RPMI7951 (cell line): ENCODE data around the gene SLC8A2. TPM values are rescaled to one million over a fixed set of nuclear protein-coding genes. Genes with fewer than 3 reads are reported as not detected.

ENCODE experiments used
- DNase-seq: peaks from one replicate; pipeline ENCODE4 v3.0.0-alpha.2; 2012; ENCODE audit warnings: low read depth
- total RNA-seq: library from RNA; depleted of rRNA; stranded (reverse); fragments of >200 nt; shearing (Covaris generic); gene quantifications from 2 replicates; pipeline ENCODE4 v1.2.3, GENCODE V29; 2014

The SLC8A2 gene
- total RNA-seq, 1 experiment from 2014 or later = 2.3 TPM

DNA sequence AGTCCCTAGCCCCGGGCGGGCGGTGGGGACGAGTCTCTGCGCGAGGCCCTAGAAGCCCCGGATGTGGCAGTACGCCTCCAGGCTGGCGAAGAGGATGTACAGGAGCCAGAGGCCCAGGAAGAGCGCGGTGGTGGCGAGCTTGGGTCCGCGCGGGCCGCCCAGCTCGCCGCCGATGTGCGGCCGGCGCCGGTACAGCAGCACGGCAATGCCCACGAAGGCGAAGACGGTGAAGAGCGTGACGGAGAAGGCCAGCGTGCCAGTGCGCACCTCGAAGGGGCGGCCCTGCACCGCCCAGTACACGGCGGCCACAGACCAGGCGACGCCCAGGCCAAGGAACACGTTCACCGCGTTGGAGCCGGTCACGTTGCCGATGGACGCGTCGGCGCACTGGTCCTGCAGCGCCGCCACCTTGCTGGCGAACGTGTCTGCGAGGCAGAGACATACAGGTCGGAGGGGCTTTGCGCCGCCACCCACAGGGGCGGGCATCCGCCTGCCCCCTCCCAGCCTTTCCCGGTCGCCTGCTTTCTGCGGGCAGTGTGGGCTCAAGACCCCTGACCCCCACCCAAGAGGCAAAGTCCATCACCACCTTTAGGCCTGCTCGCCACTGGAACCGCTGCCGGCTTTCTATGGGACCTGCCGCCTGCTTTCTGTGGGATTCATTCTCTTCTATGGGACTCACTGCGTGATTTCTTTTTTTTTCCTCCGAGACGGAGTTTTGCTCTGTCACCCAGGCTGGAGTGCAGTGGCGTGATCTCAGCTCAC lies 41.5 kb downstream of the SLC8A2 start:
- peak; percentile 62 for DNase-seq

DNA sequence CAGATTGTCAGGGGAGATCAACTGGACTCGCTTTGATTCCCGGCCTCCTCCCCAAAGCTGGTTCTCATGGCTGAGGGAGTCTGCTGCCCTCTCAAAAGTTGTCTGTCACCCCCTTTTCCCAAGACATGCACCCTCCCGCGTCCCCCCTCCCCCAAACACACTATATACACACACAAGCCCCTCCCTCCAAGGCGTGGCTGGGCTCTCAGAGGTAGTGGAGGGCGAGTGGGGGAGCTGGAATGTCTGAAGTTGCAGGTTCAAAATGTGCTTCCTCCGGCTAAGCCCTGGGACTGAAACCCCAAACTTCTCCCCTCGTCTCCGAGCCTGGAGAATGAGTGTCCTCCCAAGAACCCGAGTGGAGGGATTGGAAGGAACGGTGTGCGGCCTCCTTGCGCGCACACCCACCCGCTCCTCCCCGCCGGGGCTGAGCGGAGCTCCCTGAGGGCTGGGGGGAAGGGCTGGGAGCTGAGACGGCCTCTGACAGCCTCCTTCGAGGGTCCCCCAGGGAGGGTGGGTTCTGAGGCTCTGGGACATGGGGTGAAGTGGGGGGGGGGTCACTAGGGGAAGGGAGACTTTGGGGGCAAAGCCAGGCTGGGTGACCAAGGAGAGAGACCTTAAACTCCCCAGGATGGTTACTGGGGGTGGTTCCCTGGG lies 42.4 kb downstream of the SLC8A2 start:
- no peak for DNase-seq

DNA sequence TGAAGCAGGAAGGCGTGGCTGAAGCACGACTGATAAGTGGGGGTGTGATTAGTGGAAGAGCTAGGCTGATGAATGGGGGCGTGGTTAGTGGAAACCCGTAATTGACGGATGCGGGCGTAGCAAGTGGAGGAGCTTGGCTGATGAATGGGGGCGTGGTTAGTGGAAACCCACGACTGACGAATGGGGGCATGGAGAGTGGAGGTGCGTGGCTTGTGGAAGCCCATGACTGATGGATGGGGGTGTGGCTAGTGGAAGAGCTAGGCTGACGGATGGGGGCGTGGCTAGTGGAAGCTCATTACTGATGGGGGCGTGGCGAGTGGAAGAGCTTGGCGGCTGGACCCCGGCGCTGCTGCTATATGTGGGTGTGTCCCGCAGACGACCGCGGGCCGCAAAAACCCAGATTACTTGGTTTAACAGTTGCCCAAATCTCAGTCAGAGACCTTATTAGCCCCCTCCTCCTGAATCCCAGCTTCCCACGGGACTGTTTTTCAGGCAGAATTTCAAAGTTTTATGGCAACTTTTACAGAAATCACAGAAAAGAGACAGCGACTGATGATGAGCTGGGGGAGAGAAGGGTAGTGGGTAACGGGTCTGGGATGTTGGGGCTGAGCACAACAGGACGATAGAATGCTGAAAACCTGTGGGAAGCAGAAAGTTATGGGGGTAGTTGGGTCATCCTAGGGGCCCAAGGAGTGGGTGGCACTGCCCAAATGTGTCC lies 43.4 kb downstream of the SLC8A2 start:
- peak; percentile 99 for DNase-seq

- peak; percentile 58 for DNase-seq
Measured at GRCh38 chr19:47427241-47428176, 44.2 kb downstream of the SLC8A2 start.

DNA sequence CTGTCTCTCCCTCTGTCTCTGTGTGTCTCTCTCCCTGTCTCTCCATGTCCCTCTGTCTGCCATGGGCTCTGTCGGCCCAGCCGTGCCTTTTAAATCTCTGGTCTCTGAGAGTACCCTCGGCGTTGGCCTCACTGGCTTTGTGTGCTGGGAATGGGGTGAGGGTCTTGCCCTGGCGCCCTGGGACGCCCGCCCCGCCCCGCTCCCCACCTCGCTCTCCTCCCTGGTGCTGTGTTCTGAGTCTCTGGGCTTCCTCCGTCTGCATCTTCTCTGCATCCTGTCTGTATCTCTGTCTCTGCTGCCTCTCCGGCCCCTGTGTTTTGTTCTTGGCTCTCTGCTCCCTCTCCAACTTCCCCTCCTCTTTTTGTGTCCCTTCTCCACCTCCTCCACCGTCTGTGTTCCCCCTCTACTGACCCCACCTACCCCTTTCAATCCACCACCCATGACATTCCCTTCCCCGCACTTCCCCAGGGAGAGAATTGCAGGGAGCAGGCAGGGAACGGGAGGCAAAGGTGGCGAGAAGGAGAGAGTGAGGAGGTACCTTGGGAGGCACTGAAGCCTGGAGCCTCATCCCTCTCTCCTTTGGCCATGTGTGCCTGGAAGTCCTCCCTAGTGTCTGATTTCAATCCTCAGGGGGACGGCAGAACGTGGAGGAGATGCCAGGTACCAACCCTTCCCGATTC lies 48.4 kb downstream of the SLC8A2 start:
- DNase-seq = no peak

GRCh38 chr19:47422417-47423163 lies 49.1 kb downstream of the SLC8A2 start:
- DNase-seq = no peak

- no peak for DNase-seq
Measured at GRCh38 chr19:47421844-47422395, 49.8 kb downstream of the SLC8A2 start.

DNA sequence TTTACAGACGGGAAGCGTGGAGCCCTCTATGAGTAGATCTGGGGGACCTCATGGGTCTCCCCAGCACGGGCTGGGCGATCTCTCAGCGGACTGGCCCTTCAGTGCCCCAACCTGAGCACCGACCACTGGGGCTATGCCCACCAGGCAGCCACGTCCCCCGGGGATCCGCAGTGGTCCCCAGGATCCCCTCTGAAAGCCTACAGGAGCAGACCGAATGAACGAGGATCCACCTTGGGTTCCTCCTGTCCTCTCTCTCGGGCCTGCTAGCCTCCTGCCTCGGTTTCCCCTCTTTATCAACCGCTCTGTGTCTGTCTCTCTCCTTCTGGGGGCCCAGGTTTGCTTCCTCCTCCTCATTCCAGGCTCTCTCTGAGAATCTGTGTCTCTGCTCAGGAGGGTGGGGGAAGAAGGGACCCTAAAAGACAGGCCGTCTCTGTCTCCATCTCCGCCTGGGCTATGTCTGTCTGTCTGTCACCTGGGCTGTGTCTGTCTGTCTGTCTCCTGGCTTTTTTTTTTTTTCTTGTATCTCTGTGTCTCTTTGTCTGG lies 50.4 kb downstream of the SLC8A2 start:
- no peak for DNase-seq

DNA sequence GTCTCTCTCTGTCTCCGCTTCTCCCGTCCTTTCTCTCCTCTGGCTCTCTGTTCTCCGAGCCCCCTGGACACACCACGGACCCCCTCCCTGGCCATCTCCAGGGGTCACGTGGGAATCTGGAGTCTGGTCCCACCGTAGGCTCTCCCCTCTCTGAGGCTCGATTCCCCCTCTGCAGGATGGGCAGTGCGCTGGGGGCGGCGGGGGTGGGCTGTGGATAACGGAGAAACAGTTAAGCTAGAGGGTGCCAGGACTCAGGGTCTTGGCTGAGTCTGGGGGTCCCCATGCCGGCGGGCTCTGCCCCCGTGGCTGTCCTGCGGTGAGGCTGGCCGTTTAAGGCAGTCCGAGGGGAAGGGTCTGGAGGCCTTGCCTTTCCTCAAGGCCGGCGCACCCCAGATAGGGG lies 51.9 kb downstream of the SLC8A2 start:
- no peak for DNase-seq

GRCh38 chr19:47419030-47419783 lies 52.5 kb downstream of the SLC8A2 start, which contains the start of gene MEIS3:
Gene MEIS3 (minus strand): TSS chr19:47419527. CDS start chr19:47419081, 446 bp downstream.
- no peak for DNase-seq

- no peak for DNase-seq
Measured at GRCh38 chr19:47418692-47419029, 53.0 kb downstream of the SLC8A2 start.

- DNase-seq = no peak
Measured at GRCh38 chr19:47417746-47418691, 53.7 kb downstream of the SLC8A2 start.

GRCh38 chr19:47417107-47417745 lies 54.5 kb downstream of the SLC8A2 start:
- no peak for DNase-seq

DNA sequence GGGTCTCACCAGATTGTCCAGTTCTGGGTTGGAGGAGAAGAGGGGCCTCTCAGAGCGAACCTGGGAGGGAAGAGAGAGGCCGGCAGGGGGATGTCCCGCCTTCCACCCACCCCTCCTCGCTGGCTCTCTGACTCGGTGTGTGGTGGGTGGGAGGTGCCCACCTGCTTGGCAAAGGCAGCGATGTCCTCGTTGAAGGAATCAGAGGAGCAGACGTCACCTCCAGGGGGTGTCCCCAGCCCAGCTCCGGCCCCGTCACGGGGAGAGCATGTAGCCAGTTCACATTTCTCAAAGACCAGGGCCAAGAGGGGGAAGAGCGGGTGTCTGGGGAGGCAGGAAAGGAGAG lies 55.1 kb downstream of the SLC8A2 start:
- DNase-seq = no peak

DNA sequence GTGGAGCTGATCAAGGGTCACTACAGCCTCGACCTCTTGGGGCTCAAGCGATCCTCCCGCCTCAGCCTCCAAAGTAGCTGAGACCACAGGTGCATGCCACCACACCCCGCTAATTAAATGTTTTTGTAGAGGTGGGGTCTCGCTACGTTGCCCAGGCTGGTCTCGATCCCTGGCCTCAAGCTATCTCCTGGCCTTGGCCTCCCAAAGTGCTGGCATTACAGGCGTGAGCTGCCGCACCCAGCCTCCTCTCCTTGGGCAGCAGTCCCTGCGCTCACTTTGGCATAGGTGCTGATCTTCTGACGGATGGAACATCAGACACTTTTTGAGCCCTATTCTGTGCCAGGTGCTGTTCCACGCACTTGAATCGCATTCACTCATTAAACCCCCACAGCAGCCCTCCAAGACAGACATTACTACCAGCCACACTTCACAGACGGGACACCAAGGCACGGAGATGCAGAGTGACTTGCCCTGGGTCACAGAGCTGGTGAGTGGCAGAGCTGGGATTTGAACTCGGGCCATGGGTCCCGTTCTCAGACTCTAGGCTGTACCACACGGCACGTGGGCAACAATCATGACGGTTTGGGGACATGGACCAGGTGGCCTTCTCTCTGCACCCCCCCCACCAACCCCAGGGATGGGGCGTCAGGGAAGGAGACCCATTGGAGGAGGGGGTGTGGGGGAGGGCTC lies 55.6 kb downstream of the SLC8A2 start:
- DNase-seq = no peak

DNA sequence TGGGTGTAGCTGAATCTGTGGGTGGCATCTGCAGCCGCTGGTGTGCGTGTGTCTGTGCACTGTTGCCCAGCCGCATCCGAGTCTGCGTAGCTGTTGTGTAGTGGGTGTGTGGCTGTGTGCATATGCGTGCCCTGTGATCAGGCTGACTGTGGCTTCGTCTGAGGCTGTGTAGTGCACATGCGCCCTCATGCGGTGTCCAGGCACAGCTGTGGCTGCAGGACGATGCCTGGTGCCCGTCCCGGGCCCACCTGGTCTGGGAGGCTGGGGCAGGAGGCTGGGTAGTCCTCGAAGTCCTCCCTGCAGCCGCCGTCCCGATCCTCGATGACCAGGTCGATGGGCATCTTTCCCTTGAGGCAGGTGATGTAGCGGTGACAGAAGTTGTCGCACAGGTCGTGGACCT lies 57.2 kb downstream of the SLC8A2 start:
- DNase-seq = no peak

DNA sequence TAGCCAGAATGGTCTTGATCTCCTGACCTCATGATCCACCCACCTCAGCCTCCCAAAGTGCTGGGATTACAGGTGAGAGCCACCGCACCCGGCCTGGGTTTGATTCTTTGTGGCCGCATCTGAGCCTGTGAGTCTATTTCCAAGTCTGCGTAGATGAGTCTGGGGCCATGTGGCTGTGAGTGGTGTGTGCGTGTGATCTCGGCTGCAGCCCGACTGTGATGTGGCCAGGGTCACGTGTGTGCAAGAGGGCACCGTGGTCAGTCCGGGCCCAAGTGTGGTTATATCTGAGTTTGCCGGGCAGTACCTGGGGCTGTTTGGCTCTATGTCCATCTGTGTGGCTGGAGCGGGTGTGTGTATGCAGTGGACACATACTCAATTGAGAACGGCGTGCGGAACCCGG lies 57.8 kb downstream of the SLC8A2 start:
- DNase-seq = no peak
